BJ (cell line): ENCODE data around the gene PRG2. TPM values are rescaled to one million over a fixed set of nuclear protein-coding genes. Genes with fewer than 3 reads are reported as not detected.

ENCODE experiments used
- CTCF ChIA-PET: fragments of 350-600 bp; formaldehyde crosslinking; extraction: SDS; loops from one replicate; lab custom pipeline; 2021; ENCODE audit warnings: antibody characterized with exemption, inconsistent platforms; lab: Yijun Ruan, JAX
- POLR2A ChIA-PET: fragments of 300-600 bp; sonication (Branson Sonifier 250); formaldehyde crosslinking; extraction: SDS; loops from one replicate; lab custom pipeline; 2021; ENCODE audit warnings: antibody characterized with exemption; lab: Charles Lee
- DNase-seq: peaks from one replicate; pipeline ENCODE4 v3.0.0-alpha.2; 2011; ENCODE audit warnings: low read depth
- H3K27me3 ChIP-seq: 2 replicates; pipeline ENCODE4 v1.6.0; 2011; ENCODE audit warnings: low read length; ENCODE audit not compliant: control insufficient read depth, insufficient read depth
- H3K36me3 ChIP-seq: 2 replicates; pipeline ENCODE4 v1.5.1; 2011; ENCODE audit warnings: low read length; ENCODE audit not compliant: control insufficient read depth, insufficient read depth
- H3K4me3 ChIP-seq: 2 replicates; pipeline ENCODE4 v1.5.1; 2011; ENCODE audit warnings: low read depth, mild to moderate bottlenecking, control low read depth, low read length
- CTCF ChIP-seq: IDR thresholded peaks from 2 replicates; pipeline ENCODE4 v1.5.1; 2011; ENCODE audit warnings: low read depth, mild to moderate bottlenecking, control low read depth, inconsistent platforms, low read length, moderate library complexity; ENCODE audit not compliant: insufficient read depth
- polyA plus RNA-seq: library from polyadenylated mRNA; depleted of rRNA; stranded (reverse); fragments of >200 nt; gene quantifications from 2 replicates; pipeline ENCODE4 v1.2.3, GENCODE V29; 2011

The PRG2 gene
- polyA plus RNA-seq, 1 experiment: not detected

GRCh38 chr11:57343825-57344224 lies 46.6 kb downstream of the PRG2 start:
- ChIA-PET CTCF (interaction anchor here (2.4 kb wide), 1 partner anchor 114 kb away, joined by 14 read pairs; no protein-coding TSS in a partner anchor), POLR2A (no interaction called here)
- no peaks in the 10 kb centered on the region; the same call in 1 of the 2 replicates for H3K27me3 ChIP-seq
- no peak overlapping the region for H3K4me3 ChIP-seq
- TF ChIP-seq CTCF: no peak
- H3K36me3 ChIP-seq: no peaks in the 10 kb centered on the region
- DNase-seq: no peak

GRCh38 chr11:57342702-57343101 lies 47.7 kb downstream of the PRG2 start:
- Histone ChIP-seq H3K4me3 (no peak overlapping the region), H3K36me3 (no peaks in the 10 kb centered on the region), H3K27me3 (no peaks in the 10 kb centered on the region; the same call in 1 of the 2 replicates)
- CTCF ChIA-PET: no interaction called here
- no peak for DNase-seq
- TF ChIP-seq CTCF: no peak
- POLR2A ChIA-PET: interaction anchor here (0.6 kb wide), 1 partner anchor 355 kb away, joined by 3 read pairs; no protein-coding TSS in a partner anchor

GRCh38 chr11:57341250-57341808 lies 49.1 kb downstream of the PRG2 start:
- H3K36me3 ChIP-seq: no peaks in the 10 kb centered on the region
- TF ChIP-seq CTCF: no peak
- H3K4me3 ChIP-seq: no peak overlapping the region
- H3K27me3 ChIP-seq: no peaks in the 10 kb centered on the region; the same call in 1 of the 2 replicates
- POLR2A ChIA-PET: no interaction called here
- CTCF ChIA-PET: interaction anchor here (0.8 kb wide), 1 partner anchor 117 kb away, joined by 3 read pairs; no protein-coding TSS in a partner anchor
- DNase-seq: no peak

- Histone ChIP-seq H3K27me3 (no peaks in the 10 kb centered on the region; the same call in 1 of the 2 replicates), H3K36me3 (no peaks in the 10 kb centered on the region), H3K4me3 (no peak overlapping the region)
- ChIA-PET CTCF (interaction anchor here (0.7 to 2.3 kb wide), 5 partner anchors 85 to 496 kb away, joined by 3 to 8 read pairs (median 3); no protein-coding TSS in a partner anchor), POLR2A (no interaction called here)
- no peak for DNase-seq
- TF ChIP-seq CTCF: peak; percentile 31; the same call in 1 of the 2 replicates
Observed at GRCh38 chr11:57340039-57340615, 50.3 kb downstream of the PRG2 start.

- POLR2A ChIA-PET: no interaction called here
Observed at GRCh38 chr11:57339328-57339727, 51.1 kb downstream of the PRG2 start.

More at GRCh38 chr11:57339328-57339727, 51.1 kb downstream of the PRG2 start:
- Histone ChIP-seq H3K27me3 (no peaks in the 10 kb centered on the region; the same call in 1 of the 2 replicates), H3K4me3 (no peak overlapping the region), H3K36me3 (no peaks in the 10 kb centered on the region)
- no peak for TF ChIP-seq CTCF
- CTCF ChIA-PET: interaction anchor here (0.6 to 2.3 kb wide), 4 partner anchors 9 to 154 kb away, joined by 3 to 8 read pairs (median 4); no protein-coding TSS in a partner anchor
- DNase-seq: no peak
